Pancreas (tissue), 10 donors: Measurements from ENCODE around the gene PSTPIP1. TPM values are rescaled to one million over a fixed set of nuclear protein-coding genes. Genes with fewer than 3 reads are reported as not detected.

Experiments
- ATAC-seq, 4 donors: fragments of 200-7000 bp; cut with Tn5 transposase; one replicate each; pipeline versions ENCODE4 v1.8.0 to v1.9.1; 2020; ENCODE audit warnings: mild to moderate bottlenecking in 4 of 4, moderate library complexity in 4 of 4
- DNase-seq, 6 donors: peaks; one replicate each; pipeline ENCODE4 v3.0.0-alpha.2; 2020
- FAIRE-seq: peaks from 2 replicates; lab custom pipeline; 2012; peaks lifted over from hg19 to GRCh38; lab: Jason Lieb, UNC
- H3K27ac ChIP-seq, 4 donors: fragments of 200-600 bp; sonication (generic); 1 replicate in 3 of 4; 2 replicates in 1 of 4; pipeline versions ENCODE4 v1.5.0 to v1.8.0; 2020
- H3K27me3 ChIP-seq, 4 donors: fragments of 200-600 bp; one replicate each; pipeline ENCODE4 v1.8.0; 2021
- H3K36me3 ChIP-seq, 3 donors: fragments of 200-600 bp; sonication (generic) in 1 of 3; one replicate each; pipeline versions ENCODE4 v1.5.0 to v1.8.0; 2020 to 2021
- H3K4me1 ChIP-seq, 3 donors: fragments of 200-600 bp; one replicate each; pipeline ENCODE4 v1.8.0; 2021
- H3K4me3 ChIP-seq, 4 donors: fragments of 200-600 bp; sonication (generic) in 2 of 4; one replicate each; pipeline versions ENCODE4 v1.5.0 to v1.8.0; 2020 to 2021
- H3K9me3 ChIP-seq, 4 donors: fragments of 200-600 bp; one replicate each; pipeline ENCODE4 v1.8.0; 2021
- WGBS, 2 donors: extraction: QIAGEN DNeasy Blood & Tissue Kit; methylation state at CpG; one replicate each; pipeline ENCODE4 v1.1.7; 2013; 5-methylcytosine and 5-hydroxymethylcytosine counted together
- intact Hi-C, 3 donors: fragments of 100-400 bp; cut with DNase I; formaldehyde crosslinking; loops; one replicate each; pipeline versions ENCODE4 v1.11.1 to v1.14.2; 2022
- polyA plus RNA-seq, 2 donors: library from polyadenylated mRNA; stranded (reverse); fragments of 200-250 nt; gene quantifications; one replicate each; pipeline ENCODE4 v1.2.3, GENCODE V29; 2013
- total RNA-seq, 6 donors: library from RNA; stranded (reverse); fragmentation: NEBNext Ultra II Directional in 4 of 6; extraction: Animal tissue kit (Norgen Biotek cat#: 25700) in 4 of 6; gene quantifications; one replicate each; pipeline versions ENCODE4 v1.2.1 to v1.2.4, GENCODE V29; 2021 to 2023
- TF ChIP-seq, protein P1 (sequence below), 4 donors: fragments of 200-600 bp; sonication (generic) in 3 of 4; IDR thresholded peaks; one replicate each; pipeline versions ENCODE4 v1.5.0 to v1.8.0; 2021; ENCODE audit warnings: antibody characterized with exemption in 4 of 4
- donor health status: healthy with polysubstance abuse.
- donor health status: DM: no; HTN: no; CAD: no; lungs with moderate emphysema.
- donor health status: DM: no; HTN: no; CAD: no.
- donor health status: control.
- donor health status: control.
- donor health status: Bipolar disorder and iron deficiency.
- donor health status: DM: yes; HTN: yes; CAD: no.
- donor health status: DM: no; HTN: no; CAD: no.
- donor health status: DM: no; HTN: no; CAD: no.
- donor health status: DM: yes; HTN: yes; CAD: no.

Gene PSTPIP1
- total and polyA plus RNA-seq, 8 donors, result 0.83 to 6.2 (median 3.6) TPM; not detected in 1

DNA sequence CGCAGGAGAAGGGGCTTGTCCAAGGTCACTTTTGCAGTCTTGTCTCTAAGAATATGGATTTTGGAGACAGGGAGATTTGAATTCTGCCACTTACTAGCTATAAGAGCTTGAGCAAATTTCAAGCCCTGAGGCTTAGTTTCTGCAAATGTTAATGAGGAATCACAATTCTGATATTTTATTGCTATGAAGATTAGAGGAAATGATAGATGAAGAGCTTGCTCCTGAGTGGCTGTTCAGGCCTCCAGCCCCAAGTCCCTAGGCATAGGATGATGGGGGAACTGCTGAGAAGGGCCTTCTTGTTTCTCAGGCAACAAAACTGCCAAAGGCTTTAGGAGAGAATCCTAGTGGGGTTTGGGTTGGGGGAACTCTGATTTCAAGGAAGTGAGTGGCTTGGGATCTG is 18.8 kb upstream of the PSTPIP1 start:
- intact Hi-C loops, result no loop called here
- no peak for FAIRE-seq
- H3K9me3 ChIP-seq, result no peaks in the 10 kb centered on the region
- no peak for ATAC-seq
- no peak overlapping the region for H3K4me3 ChIP-seq
- no peak overlapping the region for H3K27ac ChIP-seq
- H3K36me3 ChIP-seq, result no peaks in the 10 kb centered on the region
- no peaks in the 10 kb centered on the region for H3K27me3 ChIP-seq
- no peaks in the 10 kb centered on the region for H3K4me1 ChIP-seq
- WGBS, 2 donors, result 69 to 76% methylated on average over 1 of the region's 1 CpG
- TF ChIP-seq, protein P1, sequence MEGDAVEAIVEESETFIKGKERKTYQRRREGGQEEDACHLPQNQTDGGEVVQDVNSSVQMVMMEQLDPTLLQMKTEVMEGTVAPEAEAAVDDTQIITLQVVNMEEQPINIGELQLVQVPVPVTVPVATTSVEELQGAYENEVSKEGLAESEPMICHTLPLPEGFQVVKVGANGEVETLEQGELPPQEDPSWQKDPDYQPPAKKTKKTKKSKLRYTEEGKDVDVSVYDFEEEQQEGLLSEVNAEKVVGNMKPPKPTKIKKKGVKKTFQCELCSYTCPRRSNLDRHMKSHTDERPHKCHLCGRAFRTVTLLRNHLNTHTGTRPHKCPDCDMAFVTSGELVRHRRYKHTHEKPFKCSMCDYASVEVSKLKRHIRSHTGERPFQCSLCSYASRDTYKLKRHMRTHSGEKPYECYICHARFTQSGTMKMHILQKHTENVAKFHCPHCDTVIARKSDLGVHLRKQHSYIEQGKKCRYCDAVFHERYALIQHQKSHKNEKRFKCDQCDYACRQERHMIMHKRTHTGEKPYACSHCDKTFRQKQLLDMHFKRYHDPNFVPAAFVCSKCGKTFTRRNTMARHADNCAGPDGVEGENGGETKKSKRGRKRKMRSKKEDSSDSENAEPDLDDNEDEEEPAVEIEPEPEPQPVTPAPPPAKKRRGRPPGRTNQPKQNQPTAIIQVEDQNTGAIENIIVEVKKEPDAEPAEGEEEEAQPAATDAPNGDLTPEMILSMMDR (IDR thresholded peaks at IDR 0.05), result no peak
- no peak for DNase-seq

DNA sequence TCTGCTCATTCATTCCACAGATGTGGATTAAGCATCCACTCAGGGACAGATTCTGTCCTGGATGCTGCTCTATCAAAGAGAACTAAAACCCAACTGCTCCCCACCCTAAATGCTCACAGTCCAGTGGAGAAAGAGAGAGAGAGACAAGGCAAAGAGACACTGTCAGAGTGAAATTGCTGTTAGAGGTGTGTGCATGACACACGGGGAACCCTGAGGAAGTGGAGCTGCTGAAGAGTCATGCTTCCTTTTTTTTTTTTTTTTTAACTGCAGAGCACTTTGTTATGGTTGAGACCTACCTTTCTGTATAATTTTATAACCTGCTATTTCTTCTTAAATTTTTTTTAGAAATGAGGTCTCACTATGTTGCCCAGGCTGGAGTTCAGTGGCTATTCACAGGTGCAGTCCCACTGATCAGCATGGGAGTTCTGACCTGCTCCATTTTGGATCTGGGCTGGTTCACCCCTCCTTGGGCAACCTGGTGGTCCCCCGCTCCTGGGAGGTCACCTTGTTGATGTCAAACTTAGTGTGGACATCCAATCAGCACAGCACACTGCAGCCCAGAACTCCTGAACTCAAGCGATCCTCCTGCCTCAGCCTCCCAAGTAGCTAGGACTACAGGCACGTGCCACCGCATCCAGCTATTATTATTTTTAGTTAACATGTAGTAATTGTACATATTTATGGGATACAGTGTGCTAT is 18.2 kb upstream of the PSTPIP1 start:
- H3K4me3 ChIP-seq, result no peak overlapping the region
- no peak for FAIRE-seq
- TF ChIP-seq, protein P1 (IDR thresholded peaks at IDR 0.05), result no peak
- no peaks in the 10 kb centered on the region for H3K9me3 ChIP-seq
- no peak overlapping the region for H3K27ac ChIP-seq
- no peak for DNase-seq
- intact Hi-C loops, result no loop called here
- no peaks in the 10 kb centered on the region for H3K36me3 ChIP-seq
- ATAC-seq, result no peak
- H3K4me1 ChIP-seq, result no peaks in the 10 kb centered on the region
- H3K27me3 ChIP-seq, result no peaks in the 10 kb centered on the region
- 90 to 96% methylated on average over 5 of the region's 5 CpGs for WGBS, 2 donors

DNA sequence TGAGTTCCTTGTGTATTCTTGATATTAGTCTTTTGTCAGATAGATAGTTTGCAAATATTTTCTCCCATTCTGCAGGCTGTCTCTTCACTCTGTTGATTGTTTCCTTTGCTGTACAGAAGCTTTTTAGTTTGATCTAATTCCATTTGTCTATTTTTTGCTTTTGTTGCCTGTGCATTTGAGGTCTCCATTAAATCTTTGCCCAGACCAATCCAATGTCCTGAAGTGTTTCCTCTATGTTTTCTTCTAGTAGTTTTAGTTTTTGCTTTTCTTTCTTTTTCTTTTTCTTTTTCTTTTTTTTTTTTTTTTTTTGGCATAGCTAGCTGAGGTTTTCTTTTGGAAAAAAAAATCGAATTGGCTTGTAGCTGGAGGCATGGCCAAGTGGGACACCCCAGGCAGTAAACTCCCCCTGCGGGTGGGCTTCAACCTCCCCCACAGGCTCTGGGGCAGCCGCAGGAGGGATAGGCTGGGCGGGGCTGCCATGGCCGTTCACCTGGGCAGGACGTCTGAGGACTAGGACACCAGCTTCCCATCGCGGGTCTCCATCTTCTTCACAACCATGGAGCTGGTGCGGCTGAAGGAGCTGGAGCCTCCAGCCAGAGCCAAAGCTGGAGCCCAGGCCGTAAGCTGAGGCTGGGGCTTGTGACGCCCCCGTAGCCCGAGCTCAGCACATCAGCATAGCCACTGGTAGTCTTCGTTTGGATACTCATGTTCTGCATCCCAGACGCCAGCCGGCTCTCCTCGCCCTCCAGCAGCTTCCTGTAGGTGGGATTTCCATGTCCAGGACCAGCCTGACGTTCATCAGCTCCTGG is 16.2 kb upstream of the PSTPIP1 start:
- Histone ChIP-seq H3K4me3 (no peak overlapping the region), H3K27me3 (no peaks in the 10 kb centered on the region), H3K36me3 (no peaks in the 10 kb centered on the region), H3K27ac (no peak overlapping the region), H3K4me1 (no peaks in the 10 kb centered on the region), H3K9me3 (no peaks in the 10 kb centered on the region)
- 85 to 88% methylated on average over 18 of the region's 18 CpGs for WGBS, 2 donors
- FAIRE-seq (no peak), ATAC-seq (no peak), DNase-seq (no peak)
- intact Hi-C loops, result no loop called here
- TF ChIP-seq, protein P1 (IDR thresholded peaks at IDR 0.05), result no peak

DNA sequence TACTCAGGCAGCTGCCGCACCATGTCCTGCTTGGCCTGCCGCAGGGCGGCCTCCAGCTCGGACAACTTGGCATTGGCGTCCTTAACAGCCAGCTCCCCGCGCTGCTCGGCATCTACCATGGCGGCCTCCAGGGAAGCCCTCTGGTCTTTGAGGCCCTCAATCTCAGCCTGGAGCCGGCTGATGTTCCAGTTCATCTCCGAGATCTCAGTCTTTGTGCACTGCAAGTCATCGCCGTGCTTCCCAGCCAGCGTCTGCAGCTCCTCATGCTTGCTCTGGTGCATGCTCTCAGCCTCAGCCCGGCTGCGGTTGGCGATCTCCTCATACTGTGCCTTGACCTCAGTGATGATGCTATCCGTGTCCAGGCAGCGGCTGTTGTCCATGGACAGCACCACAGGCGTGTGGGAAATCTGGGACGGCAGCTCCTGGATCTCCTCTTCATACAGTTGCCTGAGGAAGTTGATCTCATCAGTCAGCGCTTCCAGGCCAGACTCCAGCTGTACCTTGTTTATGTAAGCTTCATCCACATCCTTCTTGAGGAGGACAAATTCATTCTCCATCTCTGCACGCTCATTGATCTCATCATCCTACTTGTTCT is 15.5 kb upstream of the PSTPIP1 start:
- no peak for ATAC-seq
- no peak overlapping the region for H3K4me3 ChIP-seq
- TF ChIP-seq, protein P1 (IDR thresholded peaks at IDR 0.05), result no peak
- DNase-seq, result no peak
- H3K9me3 ChIP-seq, result no peaks in the 10 kb centered on the region
- H3K27ac ChIP-seq, result no peak overlapping the region
- no peaks in the 10 kb centered on the region for H3K4me1 ChIP-seq
- intact Hi-C loops, result no loop called here
- H3K27me3 ChIP-seq, result no peaks in the 10 kb centered on the region
- no peaks in the 10 kb centered on the region for H3K36me3 ChIP-seq
- FAIRE-seq, result no peak
- WGBS, 2 donors, result 88 to 95% methylated on average over 23 of the region's 23 CpGs
